Heart left ventricle (tissue), 16 donors: ENCODE data around the gene CFAP20. TPM values are rescaled to one million over a fixed set of nuclear protein-coding genes. Genes with fewer than 3 reads are reported as not detected.

Source experiments
- ATAC-seq, 4 donors: fragments of 200-7000 bp; cut with Tn5 transposase; one replicate each; pipeline ENCODE4 v1.9.1; 2020 to 2022; ENCODE audit warnings: moderate library complexity in 4 of 4, mild to moderate bottlenecking in 3 of 4, moderate number of reproducible peaks in 1 of 4
- DNase-seq, 5 donors: peaks; one replicate each; pipeline ENCODE4 v3.0.0-alpha.2; 2020
- H3K27ac ChIP-seq, 12 donors: fragments of 200-600 bp; sonication (generic) in 4 of 12; one replicate each; pipeline versions ENCODE4 v1.5.0 to v1.8.0; 2016 to 2022; ENCODE audit warnings: mild to moderate bottlenecking in 2 of 12
- H3K27me3 ChIP-seq, 9 donors: fragments of 200-600 bp; sonication (generic) in 2 of 9; one replicate each; pipeline versions ENCODE4 v1.5.1 to v1.8.0; 2016 to 2022; ENCODE audit warnings: mild to moderate bottlenecking in 3 of 9
- H3K36me3 ChIP-seq, 9 donors: fragments of 200-600 bp; sonication (generic) in 2 of 9; one replicate each; pipeline versions ENCODE4 v1.5.0 to v1.8.0; 2018 to 2022; ENCODE audit warnings: mild to moderate bottlenecking in 2 of 9
- H3K4me1 ChIP-seq, 12 donors: fragments of 200-600 bp; sonication (generic) in 4 of 12; one replicate each; pipeline versions ENCODE4 v1.5.0 to v1.8.0; 2016 to 2022; ENCODE audit warnings: mild to moderate bottlenecking in 3 of 12
- H3K4me3 ChIP-seq, 12 donors: fragments of 200-600 bp; sonication (generic) in 4 of 12; one replicate each; pipeline versions ENCODE4 v1.5.0 to v1.8.0; 2017 to 2022; ENCODE audit warnings: mild to moderate bottlenecking in 9 of 12, moderate library complexity in 4 of 12
- H3K9me3 ChIP-seq, 12 donors: fragments of 200-600 bp; sonication (generic) in 4 of 12; one replicate each; pipeline versions ENCODE4 v1.5.0 to v1.8.0; 2016 to 2022; ENCODE audit warnings: mild to moderate bottlenecking in 1 of 12
- CTCF ChIP-seq, 12 donors: fragments of 200-600 bp; sonication (generic) in 4 of 12; IDR thresholded peaks; one replicate each; pipeline versions ENCODE4 v1.5.0 to v1.8.0; 2018 to 2022; ENCODE audit warnings: antibody characterized with exemption in 12 of 12, mild to moderate bottlenecking in 5 of 12
- POLR2A ChIP-seq, 2 donors: fragments of 450-650 bp; IDR thresholded peaks; one replicate each; pipeline ENCODE4 v1.6.1; 2017; ENCODE audit warnings: antibody characterized with exemption in 2 of 2, mild to moderate bottlenecking in 2 of 2, moderate library complexity in 2 of 2
- WGBS, 4 donors: extraction: QIAGEN DNeasy Blood & Tissue Kit in 2 of 4; methylation state at CpG; one replicate each; pipeline versions ENCODE4 v1.1.5 to v1.1.7; 2013 to 2018; 5-methylcytosine and 5-hydroxymethylcytosine counted together
- intact Hi-C, 10 donors: fragments of 100-400 bp; cut with DNase I; formaldehyde crosslinking; loops; one replicate each; pipeline versions ENCODE4 v1.11.1 to v1.14.2; 2022
- polyA plus RNA-seq, 2 donors: library from polyadenylated mRNA; stranded (reverse); fragments of 200-250 nt; gene quantifications; one replicate each; pipeline ENCODE4 v1.2.3, GENCODE V29; 2013
- total RNA-seq, 9 donors: library from RNA; depleted of rRNA in 2 of 9; stranded (reverse); fragments of >200 nt in 2 of 9; fragmentation: NEBNext Ultra II Directional in 3 of 9; extraction: Animal tissue kit (Norgen Biotek cat#: 25700) in 3 of 9; gene quantifications; one replicate each; pipeline versions ENCODE4 v1.1.0 to v1.2.4, GENCODE V29; 2016 to 2023
- donor health status: ischemic (EF 13 %, LVEDD 7.1; RV severe dilation, severe dysfunction).
- donor health status: healthy with polysubstance abuse.
- donor health status: DM: no; HTN: yes; CAD: no.
- donor health status: DM: no; HTN: no; CAD: no.
- donor health status: ischemic (EF 25% LVEDD 6.9; RV normal size, moderate dysfunction).
- donor health status: ischemic (EF 25% LVEDD 5.7; RV mildly dilated, moderate dysfunction).
- donor health status: healthy.
- donor health status: DM: yes; HTN: yes; CAD: no.
- donor health status: ischemic (EF 35%, LVEDD 5.7; RV mildly dilated, moderate dysfunction).
- donor health status: nonischemic (EF 11% LVEDD 7.7; RV severe dilation, severe dysfunction).
- donor health status: DM: yes; HTN: yes; CAD: no.
- donor health status: PGD.
- donor health status: ischemic (EF 29% LVEDD 5.4; RV normal size, mild dysfunction).
- donor health status: nonischemic (EF 23%, LVEDD 6.1; RV moderate dilation, normal function).

The CFAP20 gene
- total and polyA plus RNA-seq, 11 donors: 22.7 to 60.4 (median 36.3) TPM

GRCh38 chr16:58070585-58070984 is 58.6 kb downstream of the CFAP20 start:
- intact Hi-C loops: no loop called here
- 97 to 100% (median 100%) methylated on average over 4 of the region's 4 CpGs for WGBS, 4 donors
- no peak overlapping the region for H3K4me3 ChIP-seq
- ATAC-seq (no peak), DNase-seq (no peak)
- peaks cover 0 to 14% (median 0%) of the 10 kb centered on the region in 12 donors for H3K4me1 ChIP-seq
- peaks cover 0 to 4% (median 0%) of the 10 kb centered on the region in 12 donors for H3K9me3 ChIP-seq
- H3K36me3 ChIP-seq: no peaks in the 10 kb centered on the region
- H3K27ac ChIP-seq: no peak overlapping the region
- TF ChIP-seq POLR2A (IDR thresholded peaks at IDR 0.05) (no peak), CTCF (IDR thresholded peaks at IDR 0.05) (no peak)
- no peaks in the 10 kb centered on the region for H3K27me3 ChIP-seq

Other genes with a start within 250 kb of the CFAP20 start
- not detected for gene CNGB1, start 158.3 kb downstream of the CFAP20 start, total RNA-seq
- not detected for gene CNGB1, start 158.3 kb downstream of the CFAP20 start, polyA plus RNA-seq
- gene ZNF319, start 128.7 kb downstream of the CFAP20 start, total RNA-seq: 10 to 100 TPM in 1 of 9 donors, 1 to 10 TPM in 8; 6.8 to 10.5 (median 8.6) TPM
- 1 to 10 TPM; 5.6 to 5.8 TPM for gene ZNF319, start 128.7 kb downstream of the CFAP20 start, polyA plus RNA-seq
- 10 to 100 TPM; 20.3 to 61.9 (median 34.4) TPM for gene USB1, start 128.0 kb downstream of the CFAP20 start, total RNA-seq
- 10 to 100 TPM; 25.5 to 60.7 TPM for gene USB1, start 128.0 kb downstream of the CFAP20 start, polyA plus RNA-seq
- 10 to 100 TPM; 24.2 to 84.7 (median 60.9) TPM for gene MMP15, start 103.6 kb downstream of the CFAP20 start, total RNA-seq
- 10 to 100 TPM; 22.1 to 45.3 TPM for gene MMP15, start 103.6 kb downstream of the CFAP20 start, polyA plus RNA-seq
- gene CSNK2A2, start 68.7 kb upstream of the CFAP20 start, total RNA-seq: 10 to 100 TPM; 25.6 to 48.4 (median 40.0) TPM
- gene CSNK2A2, start 68.7 kb upstream of the CFAP20 start, polyA plus RNA-seq: 10 to 100 TPM; 20.9 to 30.3 TPM
- gene PRSS54, start 165.6 kb upstream of the CFAP20 start, total RNA-seq: not detected
- not detected for gene PRSS54, start 165.6 kb upstream of the CFAP20 start, polyA plus RNA-seq